Ovary (tissue), 3 donors: ENCODE measurements around the gene BRK1.
"Not testable (repeated sequence)": the region's sequence is repeated elsewhere in the genome, so short reads cannot be mapped to it uniquely, and the experiment has no call there.

Experiments used
- CTCF ChIP-seq, 3 donors: fragments of 450-650 bp in 2 of 3; fragments of 200-600 bp in 1 of 3; IDR thresholded peaks; one replicate each; pipeline versions ENCODE4 v1.5.1 to v1.8.0; 2016 to 2022; ENCODE audit warnings: antibody characterized with exemption in 3 of 3, mild to moderate bottlenecking in 1 of 3
- EP300 ChIP-seq: sonication (generic); formaldehyde crosslinking; IDR thresholded peaks from one replicate; pipeline ENCODE4 v1.6.1; 2017; ENCODE audit warnings: antibody characterized with exemption
- POLR2A ChIP-seq: fragments of 450-650 bp; IDR thresholded peaks from one replicate; pipeline ENCODE4 v1.6.1; 2017; ENCODE audit warnings: antibody characterized with exemption, mild to moderate bottlenecking, moderate library complexity
- donor health status: DM: no; HTN: no; CAD: no.

GRCh38 chr3:10070077-10070476 is 45.4 kb upstream of the BRK1 start:
- not testable (repeated sequence) for TF ChIP-seq CTCF (IDR thresholded peaks at IDR 0.05); POLR2A; EP300
